Activated CD4-positive, alpha-beta T cell treated with anti-CD3 and anti-CD28 coated beads for 36 hours (primary cell): ENCODE results near the gene PLA2G2F. TPM values are rescaled to one million over a fixed set of nuclear protein-coding genes. Genes with fewer than 3 reads are reported as not detected.

Experiments
- ATAC-seq: fragments of 200-7000 bp; cut with Tn5 transposase; one replicate; pipeline ENCODE4 v1.10.0; 2021; ENCODE audit warnings: mild to moderate bottlenecking, moderate library complexity
- CTCF ChIA-PET: fragments of 350-600 bp; sonication (Branson Sonifier 250); formaldehyde crosslinking; loops from one replicate; lab custom pipeline; 2021; ENCODE audit warnings: antibody characterized with exemption; lab: Charles Lee
- POLR2A ChIA-PET: fragments of 350-600 bp; sonication (Branson Sonifier 250); formaldehyde crosslinking; loops from one replicate; lab custom pipeline; 2021; ENCODE audit warnings: antibody characterized with exemption, inconsistent platforms; lab: Charles Lee
- DNase-seq: peaks from one replicate; pipeline ENCODE4 v3.0.0-alpha.2; 2020
- H3K27ac Mint-ChIP-seq: one replicate; pipeline ENCODE4 v1.8.0; 2021; ENCODE audit warnings: mixed read lengths
- H3K27me3 Mint-ChIP-seq: one replicate; pipeline ENCODE4 v1.8.0; 2021; ENCODE audit warnings: mixed read lengths
- H3K36me3 Mint-ChIP-seq: one replicate; pipeline ENCODE4 v1.8.0; 2021; ENCODE audit warnings: low read depth, mixed read lengths
- H3K4me1 Mint-ChIP-seq: one replicate; pipeline ENCODE4 v1.8.0; 2021; ENCODE audit warnings: mixed read lengths
- H3K4me3 Mint-ChIP-seq: one replicate; pipeline ENCODE4 v1.8.0; 2021; ENCODE audit warnings: mild to moderate bottlenecking, moderate library complexity, mixed read lengths
- H3K9me3 Mint-ChIP-seq: one replicate; pipeline ENCODE4 v1.8.0; 2021; ENCODE audit warnings: low read depth, mixed read lengths
- intact Hi-C, 2 experiments: fragments of 100-400 bp; cut with DNase I in 1 of 2; cut with micrococcal nuclease in 1 of 2; formaldehyde crosslinking; loops; one replicate each; pipeline versions ENCODE4 v1.14.2 to v1.15.1; 2022 to 2024; cut with DNase I, micrococcal nuclease
- total RNA-seq, 2 experiments: library from RNA; stranded (reverse); gene quantifications; one replicate each; pipeline ENCODE4 v1.2.3, GENCODE V29; 2021

The PLA2G2F gene
- total RNA-seq, 2 experiments from 2014 or later = not detected

DNA sequence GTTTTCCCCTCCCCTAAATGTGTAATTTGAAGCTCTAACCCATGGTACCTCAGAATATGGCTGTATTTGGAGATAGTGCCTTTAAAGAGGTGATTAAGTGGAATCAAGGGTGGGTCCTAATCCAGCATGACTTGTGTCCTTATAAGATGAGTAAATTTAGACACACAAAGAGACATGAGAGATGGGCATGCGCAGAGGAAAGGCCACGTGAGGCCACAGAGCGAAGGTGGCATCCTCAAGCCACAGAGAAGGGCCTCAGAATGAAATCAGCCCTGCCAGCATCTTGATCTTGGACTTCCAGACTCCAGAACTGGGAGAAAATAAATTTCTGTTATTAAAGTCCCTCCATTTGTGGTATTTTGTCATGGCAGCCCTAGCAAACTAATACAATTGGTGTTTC is 2.9 kb upstream of the PLA2G2F start:
- ATAC-seq = no peak
- ChIA-PET CTCF (no interaction called here), POLR2A (no interaction called here)
- DNase-seq = no peak
- Mint-ChIP-seq H3K36me3 (peaks cover 1% of the 10 kb centered on the region), H3K4me3 (no peak overlapping the region), H3K27me3 (peaks cover 24% of the 10 kb centered on the region), H3K4me1 (no peaks in the 10 kb centered on the region), H3K9me3 (no peaks in the 10 kb centered on the region), H3K27ac (no peak overlapping the region)
- intact Hi-C loops = no loop called here

DNA sequence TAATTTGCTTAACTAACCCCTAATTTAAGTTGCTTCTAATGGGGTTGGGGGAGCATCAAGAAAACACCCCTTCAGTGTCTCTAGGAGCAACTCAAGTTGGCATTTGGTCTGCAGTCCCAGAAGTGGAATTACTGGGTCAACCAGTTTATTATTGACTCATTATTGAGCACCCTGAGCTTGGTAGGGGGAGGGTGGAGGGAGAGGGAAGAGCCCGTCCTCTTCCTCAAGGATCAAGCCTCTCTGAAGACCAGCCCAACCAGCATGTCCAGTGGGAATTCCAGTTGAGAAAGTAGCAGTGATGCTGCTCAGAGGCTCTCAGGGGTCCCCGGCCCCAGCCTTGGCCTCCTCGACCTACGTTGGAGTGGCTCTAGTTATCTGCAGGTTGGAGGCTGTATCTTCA is 2.1 kb upstream of the PLA2G2F start:
- Mint-ChIP-seq H3K27me3 (peaks cover 20% of the 10 kb centered on the region), H3K9me3 (no peaks in the 10 kb centered on the region), H3K4me3 (no peak overlapping the region), H3K4me1 (no peaks in the 10 kb centered on the region), H3K27ac (no peak overlapping the region), H3K36me3 (no peaks in the 10 kb centered on the region)
- CTCF ChIA-PET = no interaction called here
- intact Hi-C loops = no loop called here
- POLR2A ChIA-PET = no interaction called here
- ATAC-seq (no peak), DNase-seq (no peak)

DNA sequence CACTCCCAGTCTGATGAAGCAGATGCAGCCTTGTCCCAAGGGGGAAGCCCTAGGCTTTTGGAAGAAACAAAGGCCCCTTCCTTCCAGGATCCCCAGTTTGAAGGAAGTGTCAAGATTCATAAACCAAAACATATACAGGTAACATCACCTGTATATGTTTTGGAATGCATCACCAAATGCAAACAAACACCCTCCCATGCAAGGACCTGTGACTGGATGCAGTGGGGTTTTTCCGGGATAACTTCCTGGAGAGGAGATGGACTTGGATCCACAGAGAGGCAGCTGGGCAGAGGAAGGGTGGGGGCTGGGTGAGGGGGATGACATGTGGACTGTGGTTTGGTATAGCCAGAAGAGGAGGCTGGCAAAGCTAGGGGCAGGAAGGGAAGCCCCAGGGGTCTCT is 1.5 kb upstream of the PLA2G2F start:
- DNase-seq (no peak), ATAC-seq (no peak)
- ChIA-PET POLR2A (no interaction called here), CTCF (no interaction called here)
- peaks cover 17% of the 10 kb centered on the region for H3K27me3 Mint-ChIP-seq
- no peak overlapping the region for H3K27ac Mint-ChIP-seq
- H3K36me3 Mint-ChIP-seq = no peaks in the 10 kb centered on the region
- intact Hi-C loops = no loop called here
- no peak overlapping the region for H3K4me3 Mint-ChIP-seq
- no peaks in the 10 kb centered on the region for H3K4me1 Mint-ChIP-seq
- no peaks in the 10 kb centered on the region for H3K9me3 Mint-ChIP-seq

DNA sequence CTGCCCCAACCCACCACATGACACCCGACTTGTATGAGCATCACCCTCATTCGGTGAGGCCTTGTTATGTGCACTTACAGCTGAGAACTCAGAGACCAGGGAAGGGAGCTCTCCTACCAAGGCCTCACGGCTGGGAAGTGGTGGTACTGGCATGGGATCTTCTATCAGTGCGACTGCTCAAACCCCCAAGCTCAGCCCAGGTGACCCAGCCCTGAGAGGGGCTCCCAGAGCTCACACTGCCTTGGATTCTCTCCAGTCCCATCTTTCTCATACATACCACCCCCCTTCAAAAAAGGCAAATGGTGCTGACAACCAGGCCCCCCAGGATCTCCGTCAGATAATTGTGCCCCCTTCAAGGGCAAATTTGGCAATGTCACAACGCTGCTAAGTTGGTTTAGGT is 777 bp upstream of the PLA2G2F start:
- CTCF ChIA-PET = no interaction called here
- POLR2A ChIA-PET = no interaction called here
- intact Hi-C loops = no loop called here
- ATAC-seq (no peak), DNase-seq (no peak)
- Mint-ChIP-seq H3K9me3 (no peaks in the 10 kb centered on the region), H3K27me3 (peaks cover 14% of the 10 kb centered on the region), H3K36me3 (no peaks in the 10 kb centered on the region), H3K4me3 (no peak overlapping the region), H3K4me1 (no peaks in the 10 kb centered on the region), H3K27ac (no peak overlapping the region)

DNA sequence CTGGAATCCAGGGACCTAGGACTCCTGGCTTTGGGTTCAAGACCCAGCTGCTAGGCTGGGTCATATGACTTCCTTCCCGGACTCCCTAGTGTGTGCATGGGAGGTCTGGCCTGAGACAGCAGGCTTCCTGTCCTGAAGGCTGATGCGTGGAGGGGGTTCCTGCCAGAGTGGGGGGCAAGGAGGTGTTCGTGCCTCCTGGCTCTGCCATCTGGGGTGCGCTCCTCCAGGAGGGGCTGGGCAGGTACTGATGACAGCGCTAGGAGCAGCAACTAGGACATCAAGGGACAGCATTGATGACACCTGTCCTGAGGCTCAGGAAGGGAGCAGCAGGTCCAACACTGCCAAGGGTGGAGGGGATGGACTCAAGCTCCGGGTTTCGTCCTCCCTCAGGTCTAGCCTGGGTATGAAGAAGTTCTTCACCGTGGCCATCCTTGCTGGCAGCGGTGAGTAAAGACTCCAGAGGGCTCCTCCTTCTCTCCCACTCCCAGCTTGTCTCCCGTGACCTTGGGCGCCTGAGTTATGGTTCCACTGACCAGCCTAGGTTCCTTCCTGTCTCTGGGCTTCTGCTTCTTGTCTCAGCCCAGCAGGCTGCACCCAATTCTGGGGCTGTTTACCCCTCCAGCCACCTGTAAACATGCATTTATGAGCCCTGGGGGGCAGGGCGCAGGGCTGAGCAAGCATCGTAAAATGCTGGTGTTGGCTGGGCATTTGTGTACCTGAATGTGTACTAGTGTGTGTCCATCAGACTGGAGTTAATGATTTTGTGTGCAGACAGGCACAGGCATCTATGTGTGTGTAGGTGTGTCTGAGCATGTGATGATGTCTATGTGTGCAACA is 871 bp downstream of the PLA2G2F start:
- DNase-seq (no peak), ATAC-seq (no peak)
- Mint-ChIP-seq H3K36me3 (no peaks in the 10 kb centered on the region), H3K9me3 (no peaks in the 10 kb centered on the region), H3K27ac (no peak overlapping the region), H3K27me3 (peaks cover 10% of the 10 kb centered on the region), H3K4me1 (no peaks in the 10 kb centered on the region), H3K4me3 (no peak overlapping the region)
- CTCF ChIA-PET = interaction anchor here (0.6 kb wide), 1 partner anchor 242 kb away, joined by 3 read pairs; no protein-coding TSS in a partner anchor
- intact Hi-C loops = no loop called here
- POLR2A ChIA-PET = no interaction called here

DNA sequence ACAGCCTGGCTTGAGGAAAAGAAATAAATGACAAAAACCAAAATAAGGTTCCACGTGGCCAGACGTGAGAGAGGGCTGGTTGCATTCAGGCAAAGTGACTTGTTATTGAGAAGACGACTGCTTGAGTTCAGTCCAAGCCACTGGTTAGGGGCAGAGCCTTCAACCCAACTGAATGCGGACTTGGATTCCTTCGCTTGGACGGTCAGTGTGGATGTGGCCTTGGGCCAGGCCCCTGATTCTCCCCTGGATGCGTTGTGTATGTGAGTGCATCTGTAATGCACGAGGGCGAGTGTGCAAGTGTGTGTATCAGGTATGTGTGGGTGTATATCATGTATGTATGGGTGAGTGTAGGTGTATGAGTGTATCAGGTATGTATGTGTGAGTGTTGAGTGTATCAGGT is 1.9 kb downstream of the PLA2G2F start:
- Mint-ChIP-seq H3K4me1 (no peaks in the 10 kb centered on the region), H3K27me3 (peaks cover 10% of the 10 kb centered on the region), H3K9me3 (no peaks in the 10 kb centered on the region), H3K36me3 (no peaks in the 10 kb centered on the region), H3K4me3 (no peak overlapping the region), H3K27ac (no peak overlapping the region)
- ATAC-seq (no peak), DNase-seq (no peak)
- intact Hi-C loops = no loop called here
- ChIA-PET POLR2A (no interaction called here), CTCF (no interaction called here)

DNA sequence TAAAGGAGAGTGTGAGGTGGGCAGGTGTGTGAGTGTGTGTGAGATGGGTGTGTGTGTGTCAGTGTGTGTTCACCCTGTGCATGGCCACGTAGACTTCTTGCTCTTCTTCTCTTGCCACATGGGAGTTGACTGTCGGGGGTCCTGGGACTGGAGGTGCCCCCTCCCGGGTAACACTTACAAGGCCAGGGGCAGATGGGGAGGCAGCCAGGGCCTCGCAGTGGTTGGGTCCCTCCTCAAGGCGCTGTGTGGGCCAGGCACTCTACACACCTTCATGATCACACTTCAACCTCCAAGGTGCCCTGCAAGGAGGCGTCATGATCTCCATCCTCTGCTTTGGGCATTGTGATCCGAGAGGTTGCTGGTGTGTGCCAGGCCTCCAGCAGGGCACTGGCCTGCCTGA is 2.3 kb downstream of the PLA2G2F start:
- H3K27ac Mint-ChIP-seq = no peak overlapping the region
- no peak overlapping the region for H3K4me3 Mint-ChIP-seq
- DNase-seq (no peak), ATAC-seq (no peak)
- H3K9me3 Mint-ChIP-seq = no peaks in the 10 kb centered on the region
- ChIA-PET CTCF (no interaction called here), POLR2A (no interaction called here)
- no peaks in the 10 kb centered on the region for H3K4me1 Mint-ChIP-seq
- intact Hi-C loops = no loop called here
- no peaks in the 10 kb centered on the region for H3K36me3 Mint-ChIP-seq
- H3K27me3 Mint-ChIP-seq = peaks cover 10% of the 10 kb centered on the region

DNA sequence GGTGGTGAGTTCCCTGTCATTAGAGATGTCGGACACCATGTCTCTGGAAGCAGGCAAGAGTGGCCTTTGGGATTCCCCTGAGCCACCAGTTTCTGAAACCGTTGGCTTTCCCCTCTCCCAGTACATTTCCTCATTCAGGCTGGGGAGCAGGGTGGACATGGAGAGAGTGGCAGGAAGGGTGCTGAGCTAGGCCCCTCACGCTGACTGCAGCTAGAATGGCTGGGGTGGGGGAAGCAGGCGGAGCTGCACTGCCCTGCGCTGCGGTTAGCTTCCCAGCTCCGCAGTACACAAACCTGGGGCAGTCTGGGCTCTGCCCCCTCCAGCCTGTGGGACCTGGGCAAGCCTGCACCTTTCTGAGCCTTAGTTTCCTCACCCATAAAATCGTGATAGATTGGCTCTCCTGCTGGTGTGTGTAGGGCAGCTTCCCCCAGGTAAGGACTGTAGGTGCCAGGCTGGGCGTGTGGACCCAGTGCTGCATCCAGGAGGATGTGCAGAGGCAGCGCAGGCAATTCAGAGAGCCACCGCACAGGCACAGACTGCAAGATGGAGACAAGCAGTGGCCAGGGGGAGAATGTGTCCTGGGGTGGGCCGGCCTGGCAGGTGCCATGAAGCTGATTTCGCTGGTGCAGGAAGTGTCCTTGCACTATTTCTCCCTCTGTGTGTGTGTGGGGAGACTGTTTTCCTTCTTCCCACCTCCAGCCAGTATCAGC is 3.0 kb downstream of the PLA2G2F start:
- Mint-ChIP-seq H3K36me3 (no peaks in the 10 kb centered on the region), H3K4me1 (no peaks in the 10 kb centered on the region), H3K27me3 (peaks cover 10% of the 10 kb centered on the region), H3K27ac (no peak overlapping the region), H3K4me3 (no peak overlapping the region), H3K9me3 (no peaks in the 10 kb centered on the region)
- ATAC-seq = no peak
- ChIA-PET CTCF (no interaction called here), POLR2A (no interaction called here)
- no peak for DNase-seq
- intact Hi-C loops = no loop called here

DNA sequence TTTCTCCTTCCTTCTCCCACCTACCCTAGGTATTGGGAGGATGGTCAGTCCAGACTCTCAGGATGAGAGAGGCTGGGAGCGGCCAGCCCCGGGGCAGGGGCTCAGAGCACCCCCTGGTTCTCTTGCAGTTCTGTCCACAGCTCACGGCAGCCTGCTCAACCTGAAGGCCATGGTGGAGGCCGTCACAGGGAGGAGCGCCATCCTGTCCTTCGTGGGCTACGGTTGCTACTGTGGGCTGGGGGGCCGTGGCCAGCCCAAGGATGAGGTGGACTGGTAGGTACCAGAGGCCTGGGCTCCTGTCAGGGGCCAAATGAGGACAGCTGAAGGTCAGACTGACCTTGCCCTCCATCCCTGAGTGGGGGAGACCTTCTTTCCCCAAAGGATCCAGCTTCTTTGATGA is 4.2 kb downstream of the PLA2G2F start:
- H3K4me3 Mint-ChIP-seq = no peak overlapping the region
- no peaks in the 10 kb centered on the region for H3K9me3 Mint-ChIP-seq
- no peak for ATAC-seq
- peaks cover 8% of the 10 kb centered on the region for H3K27me3 Mint-ChIP-seq
- H3K4me1 Mint-ChIP-seq = no peaks in the 10 kb centered on the region
- ChIA-PET CTCF (no interaction called here), POLR2A (no interaction called here)
- H3K36me3 Mint-ChIP-seq = no peaks in the 10 kb centered on the region
- intact Hi-C loops = no loop called here
- no peak overlapping the region for H3K27ac Mint-ChIP-seq
- no peak for DNase-seq

DNA sequence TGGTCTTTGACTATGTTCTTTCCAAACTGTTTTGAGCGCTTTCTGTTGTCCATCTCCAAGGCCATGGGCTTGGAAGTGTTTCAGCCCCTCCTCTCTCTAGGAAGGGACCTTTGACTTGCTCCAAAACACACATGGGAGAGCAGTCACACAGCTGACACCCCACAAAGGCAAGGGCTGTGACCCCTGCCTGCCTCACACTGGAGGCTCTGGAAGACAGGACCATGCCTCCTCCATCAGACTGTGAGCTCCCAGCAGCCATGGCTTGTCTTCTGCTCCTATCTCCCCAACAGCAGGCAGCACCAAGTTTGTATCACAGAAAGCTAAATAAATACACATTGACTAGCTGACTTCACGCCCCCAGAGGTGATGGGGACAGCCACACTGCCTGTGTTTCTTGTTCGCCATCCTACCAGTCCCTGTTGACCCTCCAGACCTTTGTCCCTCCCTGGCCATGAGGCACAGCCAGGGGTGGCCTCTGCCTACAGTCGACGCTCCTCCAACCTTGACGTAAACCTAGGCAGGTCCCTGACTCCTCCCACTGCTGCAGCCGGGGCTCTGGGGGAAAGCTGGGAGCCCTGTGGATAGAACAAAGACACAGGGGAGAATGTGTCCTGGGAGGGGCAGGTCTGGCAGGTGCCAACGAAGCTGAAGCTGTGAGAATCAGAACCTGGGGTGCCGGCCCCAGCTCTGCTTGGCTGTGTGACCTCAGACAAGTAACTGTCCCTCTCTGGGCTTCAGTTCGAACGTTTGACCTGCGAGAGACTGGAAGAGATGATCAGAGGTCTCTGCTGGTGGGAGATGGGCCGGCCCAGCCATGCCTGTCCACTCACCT is 4.8 kb downstream of the PLA2G2F start:
- Mint-ChIP-seq H3K36me3 (no peaks in the 10 kb centered on the region), H3K27me3 (peaks cover 5% of the 10 kb centered on the region), H3K4me1 (no peaks in the 10 kb centered on the region), H3K4me3 (no peak overlapping the region), H3K9me3 (no peaks in the 10 kb centered on the region), H3K27ac (no peak overlapping the region)
- DNase-seq = no peak
- ChIA-PET POLR2A (no interaction called here), CTCF (no interaction called here)
- ATAC-seq = no peak
- intact Hi-C loops = no loop called here

DNA sequence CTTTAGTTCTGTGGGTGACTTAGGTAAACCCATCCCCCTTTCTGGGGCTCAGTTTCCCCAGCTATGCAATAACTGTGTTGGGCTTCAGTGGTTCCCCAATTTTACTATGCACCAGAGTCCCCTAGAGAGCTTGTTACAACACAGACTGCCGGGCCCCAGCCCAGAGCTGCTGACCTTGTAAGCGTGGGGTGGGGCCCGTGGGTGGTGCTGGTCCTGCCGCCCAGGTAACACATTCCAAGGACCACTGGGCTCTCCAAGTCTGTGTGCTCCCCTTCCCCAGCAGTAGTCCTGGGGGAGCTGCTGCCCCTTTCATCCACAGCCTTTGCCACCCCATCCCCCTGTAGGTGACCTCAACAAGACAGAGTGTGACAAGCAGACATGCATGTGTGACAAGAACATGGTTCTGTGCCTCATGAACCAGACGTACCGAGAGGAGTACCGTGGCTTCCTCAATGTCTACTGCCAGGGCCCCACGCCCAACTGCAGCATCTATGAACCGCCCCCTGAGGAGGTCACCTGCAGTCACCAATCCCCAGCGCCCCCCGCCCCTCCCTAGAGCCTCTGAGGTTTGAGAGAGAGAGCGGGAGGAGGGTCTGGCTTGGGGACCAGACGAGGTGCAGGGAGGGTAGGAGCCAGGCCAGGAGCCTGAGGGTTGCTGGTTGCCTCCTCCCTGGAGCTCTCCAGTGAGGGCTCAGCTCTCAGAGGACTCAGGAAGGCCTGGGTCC is 8.9 kb downstream of the PLA2G2F start:
- ChIA-PET CTCF (interaction anchor here (0.6 to 2.1 kb wide), 4 partner anchors 47 to 270 kb away, joined by 3 to 6 read pairs (median 4); no protein-coding TSS in a partner anchor), POLR2A (no interaction called here)
- no peak overlapping the region for H3K4me3 Mint-ChIP-seq
- no peak overlapping the region for H3K27ac Mint-ChIP-seq
- no peaks in the 10 kb centered on the region for H3K27me3 Mint-ChIP-seq
- ATAC-seq (no peak), DNase-seq (no peak)
- no peaks in the 10 kb centered on the region for H3K36me3 Mint-ChIP-seq
- intact Hi-C loops = no loop called here
- peaks cover 3% of the 10 kb centered on the region for H3K4me1 Mint-ChIP-seq
- H3K9me3 Mint-ChIP-seq = no peaks in the 10 kb centered on the region
